HG03095 (cell line): ENCODE measurements around the gene CNNM1.

Experiments used
- ATAC-seq: cut with Tn5 transposase; IDR thresholded peaks from one replicate; pipeline ENCODE4 v1.9.1; 2021; ENCODE audit warnings: moderate library complexity; ENCODE audit not compliant: unreplicated experiment

CNNM1 gene

DNA sequence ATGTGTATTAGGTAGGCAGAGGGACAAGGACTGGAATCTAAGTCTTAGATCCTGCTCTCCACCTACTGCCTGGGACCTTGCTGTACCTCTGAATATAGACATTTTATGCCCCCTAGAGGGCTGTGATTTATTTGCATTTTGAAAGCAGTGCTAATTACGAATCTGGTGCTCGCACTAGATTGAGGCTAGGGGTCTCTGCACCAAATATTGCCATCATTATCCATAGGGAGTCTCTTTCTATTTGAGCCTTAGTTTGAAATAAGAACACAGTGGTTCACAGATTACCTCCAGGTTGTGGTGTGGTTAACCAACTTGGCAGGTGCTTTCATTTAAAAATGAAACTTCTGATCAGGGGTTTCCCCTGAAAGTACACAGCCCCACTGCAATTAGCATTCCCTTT, 41.8 kb downstream of the CNNM1 start:
- ATAC-seq, result no peak

DNA sequence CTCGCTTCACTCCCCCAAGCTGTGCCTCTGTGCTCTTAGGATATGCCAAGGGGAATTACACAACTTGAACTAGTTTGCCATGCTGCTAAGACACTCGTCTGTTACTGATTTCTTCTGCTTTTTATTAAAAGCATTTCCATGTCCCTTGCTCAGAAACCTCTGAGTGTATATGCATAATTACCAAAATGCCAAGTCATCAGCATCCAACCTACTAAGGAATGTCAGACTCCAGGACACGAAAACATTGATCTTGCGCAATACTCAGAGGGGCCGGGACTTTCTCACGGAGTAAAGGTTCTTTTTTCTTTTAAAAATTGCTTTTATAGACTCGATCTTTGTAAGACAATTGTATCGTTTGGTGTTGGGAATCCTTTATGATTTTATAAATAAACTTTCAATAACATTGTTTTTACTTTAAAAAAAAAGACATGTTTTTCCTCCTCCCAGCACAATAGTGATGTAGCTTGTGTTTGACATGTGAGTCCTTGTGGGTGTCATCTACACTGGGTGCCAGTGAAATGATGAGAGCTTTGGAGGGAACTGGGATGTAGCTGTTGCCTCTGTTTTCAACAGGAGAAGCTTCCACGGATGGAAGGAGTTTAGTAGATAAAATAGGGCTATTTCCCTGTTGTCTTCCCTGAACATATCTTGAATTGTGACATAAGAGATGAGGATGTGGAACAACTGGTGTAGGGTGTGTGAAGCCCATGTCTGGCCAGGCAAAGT, 43.6 kb downstream of the CNNM1 start:
- no peak for ATAC-seq

DNA sequence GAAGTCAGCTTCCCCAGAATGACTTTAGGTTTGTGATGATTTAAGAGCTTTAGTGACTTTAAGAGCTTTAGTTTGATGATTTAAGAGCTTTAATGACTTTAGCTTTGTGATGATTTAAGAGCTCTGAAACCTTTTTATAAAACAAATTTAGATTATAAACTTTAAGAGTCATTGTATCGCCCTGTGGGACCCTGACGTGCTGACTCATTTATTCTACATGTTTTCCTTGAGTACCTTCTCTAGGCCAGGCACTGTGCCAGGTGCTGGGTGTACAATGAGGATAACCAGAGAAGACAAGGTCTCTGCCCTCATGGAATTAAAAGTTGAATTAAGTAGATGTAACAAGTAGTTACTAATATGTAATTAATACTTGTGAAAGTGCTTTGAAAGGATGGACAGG, 45.4 kb downstream of the CNNM1 start:
- no peak for ATAC-seq

DNA sequence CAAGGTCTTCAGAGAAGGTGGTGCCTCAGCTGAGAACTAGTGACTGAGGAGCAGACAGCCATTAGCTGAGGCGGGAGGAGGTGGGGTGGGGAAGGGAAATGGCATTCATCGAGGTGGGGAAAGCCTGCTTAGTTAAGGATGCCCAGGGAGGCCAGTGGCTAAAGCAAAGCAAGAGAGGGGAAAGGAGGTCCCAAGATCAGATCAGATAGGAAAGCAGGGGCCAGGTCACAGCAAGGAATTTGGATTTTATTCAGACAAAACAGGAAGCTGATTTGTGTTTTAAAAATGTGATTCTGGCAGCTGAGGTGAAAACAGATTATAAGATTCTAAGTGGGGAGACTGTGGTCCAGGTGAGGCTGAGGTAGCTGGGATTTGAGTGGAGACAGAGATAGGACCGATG, 45.8 kb downstream of the CNNM1 start:
- ATAC-seq, result no peak

DNA sequence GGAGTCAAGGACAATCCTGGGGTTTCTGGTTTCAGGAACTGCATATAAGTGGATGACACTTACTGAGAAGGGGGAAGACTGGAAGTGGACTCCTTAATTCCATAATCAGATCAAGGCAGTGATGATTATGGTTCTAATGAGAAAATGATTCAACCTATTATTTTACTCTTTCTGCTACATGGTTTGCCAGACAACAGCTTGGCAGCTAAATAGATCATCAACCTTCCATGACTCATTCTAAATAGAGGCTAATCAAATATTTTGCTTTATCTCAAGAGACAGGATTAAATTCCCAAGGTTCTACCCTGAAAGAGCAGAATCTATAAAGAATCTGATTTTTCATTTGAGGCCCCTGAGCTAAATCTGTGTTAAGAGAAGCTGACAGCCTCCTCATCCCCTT, 46.3 kb downstream of the CNNM1 start:
- ATAC-seq, result no peak

DNA sequence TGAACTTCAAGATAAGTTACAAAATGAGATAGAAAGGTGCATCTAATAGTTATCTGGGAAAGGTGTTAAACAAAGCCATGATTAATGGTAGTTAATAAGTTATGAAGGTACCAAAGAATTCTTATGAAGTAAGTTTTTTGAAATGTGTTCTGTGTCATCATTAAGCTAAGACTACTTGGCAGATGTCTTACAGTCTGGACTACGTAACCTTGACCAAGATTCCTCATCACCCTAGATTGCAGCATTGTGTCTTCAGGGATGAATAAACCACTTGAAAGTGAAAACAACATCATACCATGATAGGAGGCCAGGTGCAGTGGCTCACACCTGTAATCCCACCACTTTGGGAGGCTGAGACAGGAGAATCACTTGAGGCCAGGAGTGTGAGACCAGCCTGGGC, 53.0 kb downstream of the CNNM1 start:
- no peak for ATAC-seq

DNA sequence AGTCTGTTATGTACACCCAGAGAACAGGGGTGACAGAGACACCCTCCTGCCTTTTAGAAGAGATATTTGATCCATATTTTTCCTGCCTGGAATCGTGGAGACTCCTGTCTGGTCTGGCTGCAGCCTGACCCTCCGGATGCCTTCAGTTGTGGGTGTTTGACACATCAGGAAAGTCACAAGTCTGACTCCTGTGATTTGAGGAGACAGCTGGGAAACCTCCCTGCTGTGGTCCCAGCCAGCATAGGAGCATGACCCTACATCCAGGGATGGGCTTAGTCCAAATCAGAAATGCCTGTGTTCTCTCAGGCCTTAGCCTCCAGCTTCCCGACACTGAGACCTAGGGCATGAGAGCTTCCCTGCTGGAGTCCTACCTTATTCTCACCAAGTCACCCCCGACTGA, 57.9 kb downstream of the CNNM1 start:
- no peak for ATAC-seq

DNA sequence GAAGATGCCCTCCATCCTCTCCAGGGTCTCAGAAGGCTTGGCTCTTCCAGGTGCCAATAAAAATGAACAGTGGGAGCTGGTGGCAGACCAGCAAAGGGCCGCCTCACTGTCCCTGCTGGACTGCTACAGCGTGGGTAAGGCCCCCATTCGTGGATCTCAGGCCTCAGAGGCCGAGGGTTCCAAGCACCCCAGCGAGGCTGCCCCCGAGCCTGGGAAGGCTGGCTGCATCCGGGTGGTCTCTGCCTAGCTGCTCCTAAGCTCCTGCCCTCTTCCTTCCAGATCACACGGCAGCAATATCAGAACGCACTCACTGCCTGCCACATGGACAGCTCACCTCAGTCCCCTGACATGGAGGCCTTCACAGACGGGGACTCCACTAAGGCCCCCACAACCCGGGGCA, 58.4 kb downstream of the CNNM1 start:
- ATAC-seq, result no peak

DNA sequence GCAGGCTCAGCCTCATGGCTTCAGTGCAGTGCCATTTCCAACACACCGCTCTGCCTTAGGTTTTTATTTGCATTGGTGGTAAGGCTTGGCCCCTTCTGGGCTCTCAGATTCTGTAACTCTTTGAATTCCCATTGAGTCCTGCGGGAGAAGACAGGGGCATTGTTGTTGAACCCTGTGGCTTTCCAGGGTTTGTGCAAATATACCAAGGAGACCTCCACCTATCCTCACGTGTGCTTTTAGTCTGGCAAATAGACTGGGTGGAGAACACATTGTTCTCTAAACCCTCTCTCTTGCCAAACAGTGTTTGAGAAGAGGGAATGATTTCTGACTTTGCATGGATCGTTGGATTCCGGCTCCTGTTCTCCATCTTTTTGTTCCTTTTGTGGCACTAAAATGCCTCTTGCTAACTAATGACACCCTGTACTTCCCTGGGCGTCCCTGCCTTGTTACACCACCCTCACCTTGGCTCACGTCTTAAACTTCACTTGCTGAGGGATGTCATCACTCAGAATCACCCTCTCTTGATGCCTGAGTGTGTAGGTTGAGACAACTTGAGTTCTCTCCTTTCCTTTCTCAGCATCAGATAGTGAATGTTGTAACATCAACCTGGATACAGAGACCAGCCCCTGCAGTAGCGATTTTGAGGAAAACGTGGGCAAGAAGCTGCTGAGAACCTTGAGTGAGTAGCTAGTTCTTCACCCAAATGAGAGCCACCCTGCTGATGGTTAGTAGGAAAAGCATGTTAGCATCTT, 60.7 kb downstream of the CNNM1 start:
- no peak for ATAC-seq

DNA sequence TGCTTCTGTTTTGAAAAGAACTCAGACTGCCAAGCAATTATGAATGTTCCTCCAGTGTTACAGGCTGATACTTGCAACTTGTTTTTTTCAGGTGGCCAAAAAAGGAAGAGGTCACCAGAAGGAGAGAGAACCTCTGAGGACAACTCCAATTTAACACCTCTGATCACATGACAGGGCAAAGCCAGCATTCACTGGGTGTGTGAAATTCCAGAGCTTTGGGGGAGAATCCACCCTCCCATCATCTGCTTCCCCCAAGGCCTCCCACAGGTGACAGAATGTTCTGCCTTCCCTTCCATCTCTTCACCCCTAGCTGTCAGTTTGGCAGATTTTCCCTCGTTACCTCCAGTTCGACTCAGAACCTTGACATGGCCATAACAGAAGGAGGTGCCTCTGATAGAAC, 62.2 kb downstream of the CNNM1 start:
- ATAC-seq, result no peak

DNA sequence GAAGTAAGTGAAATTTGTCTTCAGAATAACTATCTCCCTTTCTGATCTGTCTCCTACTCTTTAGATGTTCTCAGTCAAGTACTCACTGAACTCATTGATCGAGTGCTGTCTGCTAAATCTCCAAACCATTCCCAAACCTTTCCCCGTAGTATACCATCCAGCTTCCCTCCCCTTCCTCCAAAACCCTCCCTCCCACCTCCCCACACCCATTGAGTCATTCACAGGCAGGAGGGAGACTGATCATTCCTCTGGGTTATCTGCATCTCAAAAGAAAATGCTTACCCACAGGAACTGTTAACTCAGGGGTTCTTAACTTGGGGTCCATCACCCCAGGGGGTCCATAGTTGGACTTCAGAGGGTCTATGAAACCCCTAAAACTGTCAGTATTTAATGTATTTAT, 63.9 kb downstream of the CNNM1 start:
- ATAC-seq, result no peak

DNA sequence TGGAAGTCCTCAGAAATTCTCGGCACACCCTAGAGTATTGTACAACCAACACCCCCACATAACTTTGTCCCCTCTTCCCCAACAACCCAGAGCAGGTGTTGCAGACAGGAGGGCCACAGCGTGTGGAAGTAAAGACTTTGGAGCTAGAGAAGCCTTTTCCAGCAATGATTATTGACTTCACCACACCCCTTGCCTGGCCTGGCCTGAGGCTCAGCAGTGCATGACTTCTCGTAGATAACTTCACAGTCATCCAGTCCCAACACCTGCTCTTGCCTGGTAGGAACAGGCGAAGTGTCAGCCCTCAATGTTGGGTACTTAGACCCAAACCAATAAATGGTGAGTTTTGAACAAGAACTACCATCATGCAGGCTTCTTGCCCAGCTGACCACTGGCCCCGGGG, 64.5 kb downstream of the CNNM1 start:
- no peak for ATAC-seq

DNA sequence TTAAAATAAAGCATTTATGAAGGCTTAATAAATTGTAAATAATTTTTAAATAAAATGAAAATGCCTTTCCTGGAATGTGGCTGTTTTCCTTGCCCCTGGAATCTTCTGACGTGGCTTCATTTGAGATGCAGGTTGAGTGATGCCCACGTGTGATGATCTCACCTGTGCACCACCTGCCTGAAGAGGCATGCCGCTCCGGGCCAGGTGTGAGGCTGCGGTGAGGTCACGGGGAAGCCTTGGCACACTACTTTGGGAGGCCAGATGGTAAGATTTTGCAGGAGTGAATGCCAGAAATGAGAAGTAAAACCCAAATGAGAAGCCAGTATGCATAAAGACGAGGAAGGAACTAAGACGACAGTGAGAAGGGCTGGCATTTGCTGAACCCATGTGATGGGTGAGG, 65.1 kb downstream of the CNNM1 start:
- no peak for ATAC-seq

DNA sequence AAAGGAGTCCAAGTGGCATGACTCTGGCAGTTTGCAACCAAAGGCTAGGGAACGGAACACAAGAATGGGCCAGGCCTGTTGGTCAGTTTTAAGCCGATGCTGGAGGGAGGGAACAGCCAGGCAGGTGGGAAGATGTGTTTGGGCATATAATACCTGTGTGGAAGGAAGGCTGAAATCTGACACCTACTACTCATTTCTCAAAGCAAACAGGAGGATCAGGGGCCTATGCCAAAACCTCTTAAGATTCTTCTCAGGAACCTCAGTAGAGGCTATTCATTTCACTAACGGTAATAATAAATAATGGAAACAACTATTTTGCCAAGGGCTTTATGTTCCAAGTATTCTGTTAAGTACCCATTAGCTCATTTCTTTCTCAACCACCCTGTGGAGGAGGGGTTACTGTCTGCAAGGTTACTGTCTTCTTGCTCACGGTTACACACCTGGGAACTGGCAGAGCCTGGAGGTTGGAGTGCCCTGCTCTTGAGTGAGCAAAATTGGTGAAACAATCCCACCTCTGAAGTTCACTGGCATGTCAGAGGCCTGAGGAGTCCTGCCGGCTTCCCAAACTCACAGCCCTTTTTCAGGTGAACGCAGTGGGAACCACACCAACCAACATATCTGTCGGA, 65.7 kb downstream of the CNNM1 start:
- no peak for ATAC-seq

DNA sequence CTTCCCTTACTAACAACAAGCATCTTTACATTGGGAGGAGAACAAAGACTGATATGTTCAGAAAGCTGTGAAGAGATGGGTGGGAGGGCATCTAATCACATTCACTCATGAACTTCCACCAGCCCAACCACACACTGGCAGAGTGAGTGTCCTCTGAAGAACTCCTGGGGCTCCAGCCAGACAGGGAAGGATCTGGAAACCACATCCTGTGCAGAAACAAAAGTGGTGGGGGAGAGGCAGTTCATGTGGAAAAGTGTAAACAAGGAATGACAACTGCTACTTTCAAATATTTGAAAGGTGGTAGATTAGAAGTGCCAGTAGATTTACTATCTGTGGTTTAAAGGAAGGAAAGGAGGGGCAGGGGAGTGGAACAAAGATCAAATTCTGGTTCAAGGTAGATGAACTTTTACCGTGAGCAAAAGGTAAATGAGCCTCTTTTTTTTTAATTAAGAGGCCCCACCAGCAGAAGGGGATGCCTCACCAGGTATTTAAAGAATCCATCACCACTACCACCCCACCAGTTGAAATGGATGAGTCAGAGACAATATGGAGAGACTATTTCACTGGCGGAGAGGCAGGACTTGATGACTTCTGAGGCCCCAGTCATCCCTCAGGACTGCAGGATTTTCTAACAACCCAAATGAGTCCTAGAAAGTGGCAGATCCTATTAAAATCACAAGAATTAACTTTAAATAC, 66.7 kb downstream of the CNNM1 start:
- no peak for ATAC-seq

DNA sequence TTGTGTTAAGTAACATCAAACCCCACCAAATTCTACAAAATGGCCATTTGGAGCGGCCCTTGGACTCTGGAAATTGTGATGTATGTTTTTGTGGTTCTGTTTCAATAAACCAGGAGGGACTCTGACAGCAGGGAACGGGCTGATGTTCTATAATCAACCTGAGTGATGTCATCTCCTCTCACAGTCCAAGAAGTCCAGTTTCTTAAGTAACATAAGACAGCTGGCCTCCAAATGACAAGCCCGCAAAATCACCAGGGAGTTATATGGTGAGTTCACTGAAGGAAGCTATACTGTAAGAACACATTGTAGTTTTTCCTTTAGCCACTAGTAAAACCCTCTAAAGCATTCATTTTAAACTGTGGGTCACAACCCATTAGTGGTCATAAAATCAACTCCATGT, 67.3 kb downstream of the CNNM1 start:
- no peak for ATAC-seq

DNA sequence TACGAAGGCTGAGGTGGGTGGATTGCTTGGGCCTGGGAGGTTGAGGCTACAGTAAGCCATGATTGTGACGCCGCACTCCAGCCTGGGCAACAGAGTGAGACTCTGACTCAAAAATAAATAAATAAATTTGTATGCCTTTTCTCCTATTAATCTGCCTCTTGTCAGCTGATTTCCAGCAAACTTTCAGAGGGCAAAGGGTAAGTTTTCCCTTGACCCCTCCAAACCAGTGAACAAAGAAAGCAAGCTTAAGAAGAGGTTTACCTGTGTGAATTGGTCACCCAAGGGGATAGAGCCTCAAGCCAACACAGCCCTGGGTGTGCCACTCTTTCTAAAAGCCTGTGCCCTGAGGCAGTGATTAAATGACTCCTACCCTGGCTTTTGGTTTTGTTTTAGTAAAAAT, 70.5 kb downstream of the CNNM1 start:
- no peak for ATAC-seq

DNA sequence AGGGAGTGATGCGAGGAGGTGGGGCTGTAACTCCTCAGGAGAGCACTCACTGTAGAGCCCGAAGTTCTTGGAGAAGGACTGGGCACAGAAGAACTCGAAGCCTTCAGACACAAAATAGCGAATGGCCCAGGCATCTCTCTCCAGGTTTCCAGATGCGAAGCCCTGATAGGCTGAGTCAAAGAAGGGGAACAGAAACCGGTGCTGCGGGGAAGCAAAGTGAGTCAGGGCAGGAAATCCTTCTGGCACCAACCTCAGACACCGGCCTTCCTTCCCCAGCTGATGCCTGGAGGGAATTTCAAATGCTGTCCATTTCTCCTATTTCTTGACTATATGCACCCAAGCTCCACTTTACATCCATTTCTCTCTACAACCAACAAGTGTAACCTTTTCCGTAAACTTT, 74.5 kb downstream of the CNNM1 start:
- no peak for ATAC-seq

DNA sequence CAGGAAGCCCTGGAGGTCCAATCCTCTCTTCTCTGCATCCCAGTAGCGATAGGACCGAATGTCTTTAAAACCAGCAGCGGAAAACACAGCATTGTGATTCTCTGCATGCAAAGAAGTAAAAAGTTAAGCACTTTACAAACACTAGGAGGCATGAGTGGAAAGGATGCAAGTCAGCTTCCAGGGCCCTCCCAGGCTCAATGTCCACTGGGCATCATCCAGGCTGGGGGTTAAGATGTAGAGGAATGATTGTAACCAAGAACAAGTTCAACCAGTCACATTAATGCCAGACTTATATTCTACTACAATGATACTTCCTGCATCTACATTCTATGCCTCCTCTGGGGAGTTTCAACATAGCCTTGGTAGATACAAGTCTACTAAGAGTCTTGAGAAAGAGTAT, 77.0 kb downstream of the CNNM1 start:
- no peak for ATAC-seq

DNA sequence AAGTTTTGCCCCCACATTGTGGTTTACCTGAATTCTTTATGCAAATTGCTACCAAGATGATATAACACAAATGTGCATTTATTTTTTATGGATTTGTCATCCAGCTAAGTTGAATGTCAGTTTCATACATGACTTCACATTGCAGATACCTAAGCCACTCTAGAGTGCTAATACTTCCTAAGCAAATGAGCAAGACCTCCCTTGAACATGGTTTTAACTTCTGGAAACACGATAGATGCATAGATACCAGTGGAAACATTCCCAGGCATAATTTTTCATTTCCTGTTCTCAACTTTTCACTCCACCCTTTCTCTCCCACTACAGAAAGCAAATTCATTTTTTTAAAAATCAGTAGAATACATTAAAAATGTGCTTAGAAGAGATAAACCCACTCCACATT, 81.0 kb downstream of the CNNM1 start:
- no peak for ATAC-seq

DNA sequence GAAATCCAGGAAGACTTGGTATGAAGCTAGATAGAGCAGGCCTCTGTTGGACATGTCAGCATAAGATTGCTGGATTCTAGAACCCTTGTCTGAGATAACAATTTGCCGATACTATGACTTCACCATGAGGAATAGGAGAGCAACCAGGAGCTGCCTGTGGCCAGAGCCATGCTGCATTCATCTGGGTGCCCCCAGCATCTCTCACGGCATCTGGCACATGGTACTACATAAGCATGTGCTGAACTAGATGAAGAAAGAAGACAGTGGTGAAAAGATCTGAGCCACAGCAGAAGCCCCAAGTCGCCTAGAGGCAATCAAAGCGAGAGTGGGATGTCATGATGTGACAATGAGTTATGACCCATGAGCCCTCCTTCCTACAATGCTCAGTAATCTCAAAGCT, 81.7 kb downstream of the CNNM1 start:
- ATAC-seq, result no peak

DNA sequence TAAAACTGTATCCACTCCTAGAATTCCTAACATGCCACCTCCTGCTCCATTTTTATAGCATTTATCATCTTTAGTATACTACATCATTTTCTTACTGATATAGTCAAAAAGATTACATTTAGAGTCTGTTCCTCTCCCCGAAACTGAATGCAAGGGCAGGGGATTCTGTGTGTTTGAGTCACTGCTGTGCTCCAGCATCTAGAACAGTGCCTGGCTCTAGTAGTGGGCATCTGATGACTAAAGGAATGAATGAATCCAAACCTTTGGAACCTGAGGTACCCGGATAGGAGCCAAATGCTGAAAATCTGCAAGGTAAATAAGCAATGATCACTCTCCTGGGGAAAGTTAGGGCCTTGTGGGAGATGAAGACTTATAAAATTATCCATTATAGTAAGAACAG, 82.4 kb downstream of the CNNM1 start:
- no peak for ATAC-seq
